ENCODE measurements around the gene NUDT22. TPM values are rescaled to one million over a fixed set of nuclear protein-coding genes. Genes with fewer than 3 reads are reported as not detected.

Gene NUDT22
- total RNA-seq, 2 donors from 2014 or later: 78.6 to 92.9 TPM

GRCh38 chr11:64235437-64236161, 9.5 kb downstream of the NUDT22 start:
- Mint-ChIP-seq H3K27ac (peak overlapping the region; percentile 44), H3K4me1 (ENCODE audit: low read depth) (peaks cover 39% of the 10 kb centered on the region), H3K27me3 (ENCODE audit: low read depth) (no peaks in the 10 kb centered on the region), H3K4me3 (peak overlapping the region; percentile 92 to 96), H3K36me3 (ENCODE audit: insufficient read depth in 2 of 2) (no peaks in the 10 kb centered on the region), H3K9me3 (no peaks in the 10 kb centered on the region)
- DNase-seq (no peak), ATAC-seq (replicated peaks in 1 of 2) (no peak)

DNA sequence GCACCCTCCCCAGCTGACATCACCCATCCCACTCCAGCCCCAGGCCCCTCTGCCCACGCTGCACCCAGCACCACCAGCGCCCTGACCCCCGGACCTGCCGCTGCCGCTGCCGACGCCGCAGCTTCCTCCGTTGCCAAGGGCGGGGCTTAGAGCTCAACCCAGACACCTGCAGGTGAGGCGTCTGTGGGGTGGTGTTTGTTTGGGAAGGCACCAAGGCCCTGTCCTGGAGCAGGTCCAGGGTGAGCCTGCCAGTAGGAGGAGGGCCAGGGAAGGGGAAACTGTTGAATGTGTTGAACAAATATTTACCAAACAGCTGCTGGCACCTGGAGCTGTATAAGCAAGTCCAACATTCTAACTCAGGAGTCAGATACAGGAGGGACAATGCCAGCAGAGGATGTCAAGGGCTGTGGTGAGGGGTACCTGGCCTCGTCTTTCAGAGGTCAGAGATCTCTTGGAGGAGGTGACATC, 11.4 kb downstream of the NUDT22 start:
- no peak for DNase-seq
- no peaks in the 10 kb centered on the region for H3K27me3 Mint-ChIP-seq (ENCODE audit: low read depth)
- H3K4me3 Mint-ChIP-seq: no peak overlapping the region
- peak overlapping the region; percentile 65 for H3K27ac Mint-ChIP-seq
- H3K36me3 Mint-ChIP-seq (ENCODE audit: insufficient read depth in 2 of 2): peaks cover 1% of the 10 kb centered on the region in 2 donors
- H3K4me1 Mint-ChIP-seq (ENCODE audit: low read depth): peaks cover 36% of the 10 kb centered on the region
- no peak for ATAC-seq (replicated peaks in 1 of 2)
- H3K9me3 Mint-ChIP-seq: no peaks in the 10 kb centered on the region

DNA sequence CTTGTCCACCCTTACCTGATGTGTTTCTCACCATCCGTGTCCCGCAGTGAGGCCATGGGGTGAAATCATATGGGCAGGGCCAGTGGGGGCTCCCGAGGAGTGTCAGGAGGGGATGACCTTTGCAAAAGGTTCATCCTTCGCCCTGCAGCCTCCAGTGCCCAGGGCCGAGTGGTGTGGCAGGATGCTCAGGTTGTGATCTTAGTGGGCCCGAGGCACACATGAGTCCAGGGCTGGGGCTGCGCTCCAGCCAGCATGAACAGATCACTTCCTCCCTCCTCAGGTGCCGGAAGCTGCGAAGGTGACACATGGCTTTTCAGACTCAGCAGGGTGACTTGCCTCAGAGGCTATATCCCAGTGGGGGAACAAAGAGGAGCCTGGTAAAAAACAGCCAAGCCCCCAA, 12.0 kb downstream of the NUDT22 start:
- H3K4me3 Mint-ChIP-seq: no peak overlapping the region

GRCh38 chr11:64238999-64239398, 12.9 kb downstream of the NUDT22 start:
- Mint-ChIP-seq H3K9me3 (no peaks in the 10 kb centered on the region), H3K27me3 (ENCODE audit: low read depth) (no peaks in the 10 kb centered on the region), H3K27ac (peak overlapping the region; percentile 28), H3K4me3 (no peak overlapping the region), H3K4me1 (ENCODE audit: low read depth) (peaks cover 38% of the 10 kb centered on the region), H3K36me3 (ENCODE audit: insufficient read depth in 2 of 2) (peaks cover 1% of the 10 kb centered on the region in 2 donors)
- ATAC-seq (replicated peaks in 1 of 2): no peak
- no peak for DNase-seq

More for the DNA sequence above, 12.0 kb downstream of the NUDT22 start:
- ATAC-seq (replicated peaks in 1 of 2): no peak
- Mint-ChIP-seq H3K4me1 (ENCODE audit: low read depth) (peaks cover 38% of the 10 kb centered on the region), H3K27ac (no peak overlapping the region), H3K9me3 (no peaks in the 10 kb centered on the region), H3K27me3 (ENCODE audit: low read depth) (no peaks in the 10 kb centered on the region), H3K36me3 (ENCODE audit: insufficient read depth in 2 of 2) (peaks cover 1% of the 10 kb centered on the region in 2 donors)
- no peak for DNase-seq

- ATAC-seq (replicated peaks in 1 of 2) (no peak), DNase-seq (no peak)
- peak overlapping the region; percentile 96 for H3K27ac Mint-ChIP-seq
- peaks cover 41% of the 10 kb centered on the region for H3K4me1 Mint-ChIP-seq (ENCODE audit: low read depth)
- no peaks in the 10 kb centered on the region for H3K9me3 Mint-ChIP-seq
- H3K36me3 Mint-ChIP-seq (ENCODE audit: insufficient read depth in 2 of 2): peaks cover 1% of the 10 kb centered on the region in 2 donors
- no peaks in the 10 kb centered on the region for H3K27me3 Mint-ChIP-seq (ENCODE audit: low read depth)
- peak overlapping the region; percentile 88 to 93 for H3K4me3 Mint-ChIP-seq
Observed at GRCh38 chr11:64239662-64240434, 13.8 kb downstream of the NUDT22 start.

DNA sequence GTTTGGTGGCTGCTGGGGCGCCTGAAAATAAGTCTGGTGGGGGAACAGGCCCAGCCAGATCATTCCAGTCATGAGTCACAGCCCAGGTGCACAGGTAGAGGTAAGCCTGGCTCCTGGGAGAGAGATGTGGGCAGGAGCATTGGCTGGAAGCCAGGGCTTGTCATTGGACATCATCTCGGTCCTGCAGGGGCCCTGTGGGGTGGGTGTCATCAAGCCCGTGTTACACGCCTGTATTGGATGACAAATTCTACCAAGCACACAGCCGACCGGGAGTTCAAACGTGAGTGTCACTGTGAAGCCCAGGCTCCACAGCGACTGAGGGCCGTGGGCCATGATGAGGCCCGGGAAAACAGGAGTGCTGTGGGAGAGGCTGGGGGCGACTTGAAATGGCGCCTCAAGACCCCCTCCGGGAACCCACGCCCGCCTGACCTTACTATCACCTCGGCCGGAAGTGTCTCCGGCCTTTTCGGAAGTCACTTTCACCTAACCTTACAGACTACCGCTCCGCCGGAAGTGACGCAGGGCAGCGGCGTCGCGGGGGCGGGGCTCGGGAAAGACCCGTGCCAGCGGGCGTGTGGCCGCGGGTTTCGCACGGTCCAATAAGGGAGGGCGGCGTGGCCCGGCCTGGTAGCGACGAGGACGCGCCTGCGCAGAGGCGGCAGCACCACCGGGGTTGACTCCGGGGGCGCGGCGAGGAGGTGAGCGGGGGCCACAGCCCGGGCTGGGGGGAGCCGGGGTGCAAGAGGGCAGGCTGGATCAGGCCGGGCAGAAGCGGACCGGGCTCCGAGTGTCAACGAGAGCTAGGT, 14.6 kb downstream of the NUDT22 start, which contains the start of gene FKBP2:
Gene FKBP2 (plus strand): TSS at position 661 of the 806 bp plus-strand sequence. CDS start 1,293 bp downstream, outside the sequence.
- Mint-ChIP-seq H3K4me3 (peak within 1 kb of the TSS; percentile 88 to 93), H3K9me3 (no peaks in the 10 kb centered on the region), H3K27me3 (ENCODE audit: low read depth) (no peaks in the 10 kb centered on the region), H3K27ac (peak within 1 kb of the TSS; percentile 96), H3K4me1 (ENCODE audit: low read depth) (peaks cover 35% of the 10 kb centered on the region), H3K36me3 (ENCODE audit: insufficient read depth in 2 of 2) (peaks cover 1% of the 10 kb centered on the region in 2 donors)
- DNase-seq (peak; percentile 99 to 100), ATAC-seq (replicated peaks in 1 of 2) (peak; percentile 67 to 72)

GRCh38 chr11:64241241-64241490, 15.1 kb downstream of the NUDT22 start:
- ATAC-seq (replicated peaks in 1 of 2) (peak; percentile 83 to 87), DNase-seq (peak; percentile 100)
- H3K4me1 Mint-ChIP-seq (ENCODE audit: low read depth): peaks cover 33% of the 10 kb centered on the region
- H3K36me3 Mint-ChIP-seq (ENCODE audit: insufficient read depth in 2 of 2): peaks cover 1% of the 10 kb centered on the region in 2 donors
- no peaks in the 10 kb centered on the region for H3K27me3 Mint-ChIP-seq (ENCODE audit: low read depth)
- peak overlapping the region; percentile 88 to 93 for H3K4me3 Mint-ChIP-seq
- peak overlapping the region; percentile 88 for H3K27ac Mint-ChIP-seq
- no peaks in the 10 kb centered on the region for H3K9me3 Mint-ChIP-seq

GRCh38 chr11:64241491-64242374, 15.7 kb downstream of the NUDT22 start:
- peaks cover 33% of the 10 kb centered on the region for H3K4me1 Mint-ChIP-seq (ENCODE audit: low read depth)
- peak overlapping the region; percentile 88 for H3K27ac Mint-ChIP-seq
- peaks cover 1% of the 10 kb centered on the region in 2 donors for H3K36me3 Mint-ChIP-seq (ENCODE audit: insufficient read depth in 2 of 2)
- no peaks in the 10 kb centered on the region for H3K27me3 Mint-ChIP-seq (ENCODE audit: low read depth)
- peak overlapping the region; percentile 88 to 93 for H3K4me3 Mint-ChIP-seq
- no peaks in the 10 kb centered on the region for H3K9me3 Mint-ChIP-seq
- ATAC-seq (replicated peaks in 1 of 2): peak; percentile 5 to 8
- DNase-seq: no peak

- Mint-ChIP-seq H3K27me3 (ENCODE audit: low read depth) (no peaks in the 10 kb centered on the region), H3K36me3 (ENCODE audit: insufficient read depth in 2 of 2) (peaks cover 1% of the 10 kb centered on the region in 2 donors), H3K9me3 (no peaks in the 10 kb centered on the region), H3K4me1 (ENCODE audit: low read depth) (peaks cover 40% of the 10 kb centered on the region), H3K27ac (no peak overlapping the region), H3K4me3 (peak overlapping the region; percentile 88 to 93)
- DNase-seq: no peak
- no peak for ATAC-seq (replicated peaks in 1 of 2)
Observed at GRCh38 chr11:64243236-64243854, 17.3 kb downstream of the NUDT22 start.

GRCh38 chr11:64244107-64244506, 18.0 kb downstream of the NUDT22 start:
- H3K4me1 Mint-ChIP-seq (ENCODE audit: low read depth): peaks cover 40% of the 10 kb centered on the region
- H3K27ac Mint-ChIP-seq: no peak overlapping the region

DNA sequence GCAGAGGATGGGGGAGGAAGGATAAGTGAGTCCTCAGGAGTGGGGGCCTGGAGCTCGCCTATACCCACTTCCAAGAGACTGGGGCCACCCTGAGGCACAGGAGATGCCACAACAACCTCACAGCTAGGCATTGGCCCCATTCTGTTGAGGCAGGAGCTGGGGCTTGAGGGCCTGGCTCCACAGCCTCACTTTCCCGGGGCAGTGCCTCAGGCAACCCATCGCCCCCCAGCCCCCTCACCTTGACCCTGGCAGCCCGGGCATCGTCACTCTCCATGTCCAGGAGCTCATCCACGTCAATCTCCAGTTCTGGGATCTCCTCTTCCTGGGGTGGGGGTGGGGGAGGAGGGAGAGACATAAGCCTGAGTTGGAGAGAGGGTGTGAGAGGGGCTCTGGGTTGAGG, 18.9 kb downstream of the NUDT22 start:
- ATAC-seq (replicated peaks in 1 of 2): no peak
- Mint-ChIP-seq H3K4me3 (peak overlapping the region; percentile 93), H3K9me3 (no peaks in the 10 kb centered on the region), H3K36me3 (ENCODE audit: insufficient read depth in 2 of 2) (peaks cover 1% of the 10 kb centered on the region in 2 donors), H3K27me3 (ENCODE audit: low read depth) (no peaks in the 10 kb centered on the region), H3K4me1 (ENCODE audit: low read depth) (peaks cover 42% of the 10 kb centered on the region), H3K27ac (no peak overlapping the region)
- no peak for DNase-seq

More at GRCh38 chr11:64244107-64244506, 18.0 kb downstream of the NUDT22 start:
- Mint-ChIP-seq H3K36me3 (ENCODE audit: insufficient read depth in 2 of 2) (peaks cover 1% of the 10 kb centered on the region in 2 donors), H3K27me3 (ENCODE audit: low read depth) (no peaks in the 10 kb centered on the region), H3K9me3 (no peaks in the 10 kb centered on the region), H3K4me3 (peak overlapping the region; percentile 31 to 93)
- ATAC-seq (replicated peaks in 1 of 2) (no peak), DNase-seq (no peak)

GRCh38 chr11:64245401-64245796, 19.3 kb downstream of the NUDT22 start:
- Mint-ChIP-seq H3K4me1 (ENCODE audit: low read depth) (peaks cover 41% of the 10 kb centered on the region), H3K27ac (no peak overlapping the region), H3K4me3 (peak overlapping the region; percentile 93), H3K9me3 (no peaks in the 10 kb centered on the region), H3K27me3 (ENCODE audit: low read depth) (no peaks in the 10 kb centered on the region), H3K36me3 (ENCODE audit: insufficient read depth in 2 of 2) (peaks cover 1% of the 10 kb centered on the region in 2 donors)
- DNase-seq (peak in 1 of 2 donors; percentile 31), ATAC-seq (replicated peaks in 1 of 2) (no peak)
